ENCODE measurements around the gene STAG1.

Gene STAG1

DNA sequence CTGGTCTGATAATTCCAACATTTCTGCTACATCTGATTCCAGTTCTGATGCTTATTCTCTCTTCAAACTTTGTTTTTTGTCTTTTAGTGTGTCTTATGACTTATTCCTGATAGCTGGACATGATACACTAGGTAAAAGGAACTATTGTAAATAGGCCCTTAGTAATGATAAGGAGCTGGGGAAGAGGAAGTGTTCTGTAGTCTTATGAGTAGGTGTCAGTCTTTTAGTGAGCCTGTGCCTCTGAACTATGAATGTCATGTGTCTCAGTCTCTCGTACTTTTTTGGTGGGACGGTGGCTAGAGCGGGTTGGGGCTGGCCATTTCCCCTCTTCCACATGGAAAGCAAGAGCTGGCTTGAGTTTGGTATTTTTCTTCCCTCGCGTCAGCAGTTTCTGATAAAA, 460.9 kb downstream of the STAG1 start:
- Histone ChIP-seq H3K27ac (ENCODE audit: low read depth, low read length) (no peak overlapping the region), H3K4me2 (ENCODE audit: low read depth, low read length, poor library complexity, severe bottlenecking) (no peak overlapping the region), H2AFZ (ENCODE audit: low read depth, low read length, severe bottlenecking) (no peak overlapping the region), H3K4me3 (ENCODE audit: insufficient read depth, low read length, poor library complexity, severe bottlenecking) (no peak overlapping the region), H3F3A (ENCODE audit: insufficient read depth) (no peaks in the 10 kb centered on the region), H3K36me3 (ENCODE audit: low read length) (peaks cover 3% of the 10 kb centered on the region; the same call in 1 of the 2 replicates), H3K9ac (ENCODE audit: low read length) (no peak overlapping the region), H4K20me1 (ENCODE audit: low read depth, low read length) (no peaks in the 10 kb centered on the region), H3K79me2 (ENCODE audit: insufficient read depth, low read length) (no peaks in the 10 kb centered on the region), H3K9me3 (ENCODE audit: insufficient read depth, low read length) (no peaks in the 10 kb centered on the region), H3K27me3 (ENCODE audit: low read length) (no peaks in the 10 kb centered on the region), H3K9me2 (replicated peaks; ENCODE audit: insufficient read depth, low read length) (no peaks in the 10 kb centered on the region)
- TF ChIP-seq, protein P1, sequence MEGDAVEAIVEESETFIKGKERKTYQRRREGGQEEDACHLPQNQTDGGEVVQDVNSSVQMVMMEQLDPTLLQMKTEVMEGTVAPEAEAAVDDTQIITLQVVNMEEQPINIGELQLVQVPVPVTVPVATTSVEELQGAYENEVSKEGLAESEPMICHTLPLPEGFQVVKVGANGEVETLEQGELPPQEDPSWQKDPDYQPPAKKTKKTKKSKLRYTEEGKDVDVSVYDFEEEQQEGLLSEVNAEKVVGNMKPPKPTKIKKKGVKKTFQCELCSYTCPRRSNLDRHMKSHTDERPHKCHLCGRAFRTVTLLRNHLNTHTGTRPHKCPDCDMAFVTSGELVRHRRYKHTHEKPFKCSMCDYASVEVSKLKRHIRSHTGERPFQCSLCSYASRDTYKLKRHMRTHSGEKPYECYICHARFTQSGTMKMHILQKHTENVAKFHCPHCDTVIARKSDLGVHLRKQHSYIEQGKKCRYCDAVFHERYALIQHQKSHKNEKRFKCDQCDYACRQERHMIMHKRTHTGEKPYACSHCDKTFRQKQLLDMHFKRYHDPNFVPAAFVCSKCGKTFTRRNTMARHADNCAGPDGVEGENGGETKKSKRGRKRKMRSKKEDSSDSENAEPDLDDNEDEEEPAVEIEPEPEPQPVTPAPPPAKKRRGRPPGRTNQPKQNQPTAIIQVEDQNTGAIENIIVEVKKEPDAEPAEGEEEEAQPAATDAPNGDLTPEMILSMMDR (IDR thresholded peaks at IDR 0.05; ENCODE audit: insufficient read depth, low read length, poor library complexity, severe bottlenecking) = no peak
- TF ChIP-seq EZH2phosphoT487 (conservative IDR thresholded peaks at IDR 0.05; ENCODE audit: low read length) = no peak

Measured in SU-DHL-6 (cell line).